ENCODE measurements around the gene C7.

C7 gene

DNA sequence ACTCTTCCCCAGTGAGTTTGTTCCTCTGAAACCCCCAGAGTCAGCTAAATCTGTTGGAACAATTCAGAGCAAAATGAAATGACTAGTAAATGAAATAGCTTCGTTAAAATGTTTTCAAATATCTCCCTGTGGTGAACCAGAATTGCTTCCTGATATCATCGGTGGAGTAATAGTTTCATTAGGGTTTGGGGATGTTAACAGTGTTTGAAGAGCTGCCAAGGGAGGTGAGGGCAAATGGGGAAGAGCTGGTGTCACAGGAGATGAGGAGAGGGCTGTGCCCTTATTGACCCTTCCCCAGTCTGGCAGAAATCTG lies 4.3 kb upstream of the C7 start:
- no peak overlapping the region for H3K4me3 Mint-ChIP-seq
- no peaks in the 10 kb centered on the region for H3K36me3 Mint-ChIP-seq
- peaks cover 9% of the 10 kb centered on the region for H3K27me3 Mint-ChIP-seq

DNA sequence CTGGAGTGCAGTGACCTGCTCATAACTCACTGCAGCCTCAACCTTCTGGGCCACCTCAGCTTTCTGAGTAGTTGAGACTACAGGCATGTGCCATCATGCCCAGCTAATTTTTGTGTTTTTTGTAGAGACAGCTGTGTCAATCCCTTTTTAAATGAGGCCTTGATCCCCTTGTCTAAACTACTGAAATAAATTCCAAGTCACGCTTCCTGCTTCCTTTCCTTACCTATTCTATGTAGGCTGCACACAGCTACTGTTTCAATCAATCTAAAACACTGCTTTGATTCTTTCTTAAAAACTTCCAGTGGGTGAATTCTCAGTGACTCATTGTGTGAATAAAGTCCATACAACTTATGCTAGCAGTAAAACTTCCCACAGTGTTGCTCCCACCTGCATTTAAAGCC lies 2.9 kb upstream of the C7 start:
- Mint-ChIP-seq H3K4me1 (no peaks in the 10 kb centered on the region), H3K4me3 (no peak overlapping the region), H3K27me3 (peaks cover 13% of the 10 kb centered on the region), H3K36me3 (no peaks in the 10 kb centered on the region), H3K9me3 (no peaks in the 10 kb centered on the region), H3K27ac (no peak overlapping the region)

More for the DNA sequence above, 4.3 kb upstream of the C7 start:
- Mint-ChIP-seq H3K4me1 (no peaks in the 10 kb centered on the region), H3K27ac (no peak overlapping the region), H3K9me3 (no peaks in the 10 kb centered on the region)

GRCh38 chr5:40909723-40910122 lies 426 bp downstream of the C7 start:
- H3K4me3 Mint-ChIP-seq, result no peak overlapping the region
- no peaks in the 10 kb centered on the region for H3K36me3 Mint-ChIP-seq
- peaks cover 23% of the 10 kb centered on the region for H3K27me3 Mint-ChIP-seq
- H3K9me3 Mint-ChIP-seq, result no peaks in the 10 kb centered on the region
- H3K27ac Mint-ChIP-seq, result no peak overlapping the region
- no peaks in the 10 kb centered on the region for H3K4me1 Mint-ChIP-seq

GRCh38 chr5:40911266-40911665 lies 2.0 kb downstream of the C7 start:
- H3K9me3 Mint-ChIP-seq, result no peaks in the 10 kb centered on the region
- H3K4me3 Mint-ChIP-seq, result no peak overlapping the region
- peaks cover 26% of the 10 kb centered on the region for H3K27me3 Mint-ChIP-seq
- H3K4me1 Mint-ChIP-seq, result no peaks in the 10 kb centered on the region
- H3K36me3 Mint-ChIP-seq, result no peaks in the 10 kb centered on the region
- no peak overlapping the region for H3K27ac Mint-ChIP-seq

GRCh38 chr5:40914835-40915234 lies 5.5 kb downstream of the C7 start:
- H3K4me1 Mint-ChIP-seq, result no peaks in the 10 kb centered on the region
- no peaks in the 10 kb centered on the region for H3K36me3 Mint-ChIP-seq
- peaks cover 21% of the 10 kb centered on the region for H3K27me3 Mint-ChIP-seq
- H3K9me3 Mint-ChIP-seq, result no peaks in the 10 kb centered on the region
- H3K27ac Mint-ChIP-seq, result no peak overlapping the region
- H3K4me3 Mint-ChIP-seq, result no peak overlapping the region

DNA sequence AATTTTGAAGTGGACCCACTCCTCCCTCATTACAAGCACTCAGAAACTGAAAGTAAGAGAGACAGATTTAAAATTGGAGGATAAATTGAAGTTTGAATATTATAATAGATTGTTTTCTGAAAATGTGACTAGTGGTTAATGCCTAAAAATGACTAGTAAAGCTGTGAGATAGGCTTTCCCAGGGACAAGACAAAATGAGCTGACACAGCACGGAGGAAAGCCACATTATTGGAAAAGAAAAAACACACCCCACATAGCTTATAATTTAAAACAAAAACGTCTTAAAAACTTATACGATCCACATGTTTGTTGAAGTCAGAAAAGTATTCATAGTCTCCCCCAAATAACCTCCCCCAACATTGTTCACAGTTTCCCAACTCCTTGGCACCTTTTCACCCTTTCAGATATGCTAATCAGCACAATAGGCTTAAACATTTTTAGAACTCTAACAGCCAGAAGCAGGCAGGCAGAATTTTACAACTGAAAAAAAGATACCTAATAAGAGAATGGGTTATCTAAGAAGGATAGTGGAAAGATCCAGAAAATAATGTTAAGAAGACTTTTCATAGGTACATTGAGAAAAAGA lies 6.1 kb downstream of the C7 start:
- no peak overlapping the region for H3K4me3 Mint-ChIP-seq
- H3K9me3 Mint-ChIP-seq, result no peaks in the 10 kb centered on the region
- H3K4me1 Mint-ChIP-seq, result no peaks in the 10 kb centered on the region
- peaks cover 23% of the 10 kb centered on the region for H3K27me3 Mint-ChIP-seq
- no peaks in the 10 kb centered on the region for H3K36me3 Mint-ChIP-seq
- H3K27ac Mint-ChIP-seq, result no peak overlapping the region

DNA sequence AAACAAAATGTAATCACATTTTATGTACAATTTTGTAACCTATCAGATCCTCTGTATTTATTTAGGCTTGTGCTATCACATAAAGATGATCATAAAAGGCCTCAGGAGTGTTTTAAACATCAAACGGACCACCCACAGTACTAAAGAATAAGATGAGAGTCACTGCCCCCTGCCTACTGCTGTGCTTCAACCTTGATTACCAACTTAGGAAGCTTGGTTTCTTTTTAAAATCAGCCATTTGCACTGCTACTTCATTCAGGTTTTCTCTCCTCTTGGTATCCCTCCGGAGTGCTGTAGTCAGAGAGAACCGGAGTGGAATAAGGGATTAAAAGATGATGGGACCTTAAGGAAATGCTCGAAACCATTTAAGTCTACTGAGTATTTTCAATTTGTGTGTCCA lies 6.9 kb downstream of the C7 start:
- peaks cover 22% of the 10 kb centered on the region for H3K27me3 Mint-ChIP-seq
- H3K4me3 Mint-ChIP-seq, result no peak overlapping the region
- no peaks in the 10 kb centered on the region for H3K36me3 Mint-ChIP-seq
- H3K4me1 Mint-ChIP-seq, result no peaks in the 10 kb centered on the region
- no peak overlapping the region for H3K27ac Mint-ChIP-seq
- no peaks in the 10 kb centered on the region for H3K9me3 Mint-ChIP-seq

DNA sequence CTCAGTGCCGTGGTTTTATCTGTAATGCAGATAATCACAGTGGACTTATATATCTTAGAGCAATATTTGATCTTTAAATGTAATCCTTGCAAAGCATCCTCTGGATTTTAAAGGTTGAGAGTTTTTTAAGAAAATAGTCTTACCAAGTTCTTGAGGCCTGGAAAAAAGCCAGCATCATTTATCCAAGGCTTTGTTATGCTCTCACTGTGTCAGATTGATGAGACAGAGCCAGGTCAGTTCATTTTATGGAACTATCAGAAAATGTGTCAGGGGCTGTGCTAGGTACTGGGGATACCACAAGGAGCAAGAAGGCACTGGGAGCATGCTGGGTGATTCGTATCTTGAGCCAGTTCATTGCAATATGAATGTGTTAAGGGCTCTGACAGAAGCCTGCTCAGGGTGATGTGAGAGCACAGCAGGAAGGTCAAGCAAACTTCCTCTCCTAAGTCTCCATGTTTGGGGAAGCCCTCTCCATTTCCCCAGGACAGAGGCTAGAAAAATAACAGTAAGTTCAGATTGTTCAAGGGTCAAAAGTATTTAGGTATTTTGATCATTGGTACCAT lies 19.7 kb downstream of the C7 start:
- Mint-ChIP-seq H3K27ac (no peak overlapping the region), H3K9me3 (peaks cover 27% of the 10 kb centered on the region)

DNA sequence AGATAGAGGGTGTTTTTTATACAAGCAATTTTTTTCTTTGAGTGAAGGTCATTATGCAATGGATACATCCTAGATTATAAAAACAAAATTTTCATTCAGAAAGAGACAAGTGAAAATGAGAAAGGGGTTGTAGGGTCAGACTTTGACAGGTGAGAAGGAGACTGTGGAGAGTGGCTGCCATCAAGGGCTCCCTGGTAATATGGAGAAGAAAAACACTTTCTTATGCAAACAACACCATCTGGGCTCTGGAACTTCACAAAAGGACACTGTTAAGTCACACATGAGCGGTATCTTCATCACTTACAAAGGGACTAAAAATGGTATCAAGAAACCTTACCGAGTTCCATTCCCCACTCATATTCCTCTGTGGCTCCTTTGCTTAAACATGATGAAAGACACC lies 23.5 kb downstream of the C7 start:
- H3K9me3 Mint-ChIP-seq, result peaks cover 5% of the 10 kb centered on the region
- H3K27me3 Mint-ChIP-seq, result peaks cover 9% of the 10 kb centered on the region
- no peaks in the 10 kb centered on the region for H3K4me1 Mint-ChIP-seq
- peaks cover 3% of the 10 kb centered on the region for H3K36me3 Mint-ChIP-seq
- no peak overlapping the region for H3K4me3 Mint-ChIP-seq
- H3K27ac Mint-ChIP-seq, result no peak overlapping the region

More for the DNA sequence above, 19.7 kb downstream of the C7 start:
- peaks cover 4% of the 10 kb centered on the region for H3K36me3 Mint-ChIP-seq
- H3K27me3 Mint-ChIP-seq, result peaks cover 4% of the 10 kb centered on the region
- H3K4me1 Mint-ChIP-seq, result no peaks in the 10 kb centered on the region
- H3K4me3 Mint-ChIP-seq, result no peak overlapping the region

GRCh38 chr5:40937075-40937474 lies 27.8 kb downstream of the C7 start:
- Mint-ChIP-seq H3K9me3 (peaks cover 5% of the 10 kb centered on the region), H3K27me3 (peaks cover 8% of the 10 kb centered on the region), H3K4me1 (no peaks in the 10 kb centered on the region), H3K36me3 (peaks cover 3% of the 10 kb centered on the region), H3K27ac (no peak overlapping the region), H3K4me3 (no peak overlapping the region)

DNA sequence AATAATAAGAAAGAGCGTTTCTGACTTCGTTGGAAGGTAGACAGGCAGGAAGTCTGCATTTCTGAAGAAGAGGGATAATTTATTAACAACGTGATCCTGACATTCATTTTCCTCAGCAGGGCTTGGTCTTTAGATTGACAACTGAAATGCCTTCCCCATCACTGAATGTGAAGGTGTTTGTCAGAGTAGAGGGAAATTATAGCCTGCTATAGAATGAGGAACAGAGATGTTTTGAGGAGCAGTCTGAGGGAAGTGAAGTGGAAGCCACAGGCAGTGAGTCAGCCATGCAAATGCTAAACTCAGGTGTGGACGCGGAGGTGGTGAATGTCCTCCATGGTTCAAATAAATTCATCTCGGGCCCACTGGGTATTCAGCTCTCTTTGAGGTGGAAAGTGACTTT lies 30.5 kb downstream of the C7 start:
- no peak overlapping the region for H3K4me3 Mint-ChIP-seq
- no peaks in the 10 kb centered on the region for H3K4me1 Mint-ChIP-seq
- peaks cover 3% of the 10 kb centered on the region for H3K36me3 Mint-ChIP-seq
- H3K9me3 Mint-ChIP-seq, result peaks cover 5% of the 10 kb centered on the region
- no peak overlapping the region for H3K27ac Mint-ChIP-seq
- H3K27me3 Mint-ChIP-seq, result peaks cover 7% of the 10 kb centered on the region

- H3K27me3 Mint-ChIP-seq, result peaks cover 9% of the 10 kb centered on the region
- no peaks in the 10 kb centered on the region for H3K4me1 Mint-ChIP-seq
- no peak overlapping the region for H3K27ac Mint-ChIP-seq
- H3K9me3 Mint-ChIP-seq, result no peaks in the 10 kb centered on the region
- no peak overlapping the region for H3K4me3 Mint-ChIP-seq
- no peaks in the 10 kb centered on the region for H3K36me3 Mint-ChIP-seq
These were observed 35.8 kb downstream of the C7 start for GRCh38 chr5:40945111-40945510.

DNA sequence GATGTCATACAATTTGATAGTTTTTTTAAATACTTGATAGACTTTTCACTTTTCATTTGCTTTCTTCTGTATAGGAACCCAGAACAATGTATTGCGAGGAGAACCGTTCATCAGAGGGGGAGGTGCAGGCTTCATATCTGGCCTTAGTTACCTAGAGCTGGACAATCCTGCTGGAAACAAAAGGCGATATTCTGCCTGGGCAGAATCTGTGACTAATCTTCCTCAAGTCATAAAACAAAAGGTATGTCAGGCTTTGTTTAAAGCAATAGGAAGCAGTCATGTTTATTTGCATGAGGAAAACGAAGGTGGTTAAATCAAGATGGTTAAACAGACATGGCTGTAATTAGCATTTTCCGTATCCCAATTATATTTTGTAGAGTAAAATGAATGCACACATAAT lies 46.0 kb downstream of the C7 start:
- no peaks in the 10 kb centered on the region for H3K36me3 Mint-ChIP-seq
- H3K9me3 Mint-ChIP-seq, result no peaks in the 10 kb centered on the region
- peaks cover 2% of the 10 kb centered on the region for H3K27me3 Mint-ChIP-seq
- H3K27ac Mint-ChIP-seq, result no peak overlapping the region
- no peak overlapping the region for H3K4me3 Mint-ChIP-seq
- no peaks in the 10 kb centered on the region for H3K4me1 Mint-ChIP-seq

- no peaks in the 10 kb centered on the region for H3K36me3 Mint-ChIP-seq
These were observed 47.8 kb downstream of the C7 start for GRCh38 chr5:40957048-40957447.

DNA sequence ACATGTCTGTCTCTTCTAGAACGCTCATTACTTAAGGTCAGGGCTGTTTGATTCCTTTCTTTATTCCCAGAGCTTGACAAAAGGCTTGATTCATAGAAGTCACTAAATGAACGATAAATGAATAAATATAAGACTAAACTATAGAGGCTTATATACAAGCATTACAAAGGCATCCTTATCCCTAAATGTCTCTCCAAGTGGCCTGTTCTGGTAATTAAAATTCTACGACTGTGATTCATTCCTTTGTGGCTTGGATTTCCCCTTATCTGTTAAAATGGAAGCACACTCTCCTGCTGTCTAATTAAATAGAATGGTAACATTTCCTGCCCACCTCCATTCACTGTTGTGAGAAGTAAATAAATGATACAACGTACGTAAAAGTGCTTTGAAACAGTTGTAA lies 49.5 kb downstream of the C7 start:
- H3K27me3 Mint-ChIP-seq, result peaks cover 2% of the 10 kb centered on the region
- H3K4me3 Mint-ChIP-seq, result no peak overlapping the region
- no peaks in the 10 kb centered on the region for H3K9me3 Mint-ChIP-seq
- no peaks in the 10 kb centered on the region for H3K4me1 Mint-ChIP-seq
- no peak overlapping the region for H3K27ac Mint-ChIP-seq
- H3K36me3 Mint-ChIP-seq, result no peaks in the 10 kb centered on the region

More at GRCh38 chr5:40957048-40957447, 47.8 kb downstream of the C7 start:
- Mint-ChIP-seq H3K27me3 (peaks cover 2% of the 10 kb centered on the region), H3K27ac (no peak overlapping the region), H3K4me1 (no peaks in the 10 kb centered on the region), H3K4me3 (no peak overlapping the region), H3K9me3 (no peaks in the 10 kb centered on the region)

GRCh38 chr5:40960037-40960436 lies 50.7 kb downstream of the C7 start:
- peaks cover 2% of the 10 kb centered on the region for H3K27me3 Mint-ChIP-seq
- no peak overlapping the region for H3K27ac Mint-ChIP-seq
- H3K4me1 Mint-ChIP-seq, result no peaks in the 10 kb centered on the region
- H3K4me3 Mint-ChIP-seq, result no peak overlapping the region
- H3K9me3 Mint-ChIP-seq, result no peaks in the 10 kb centered on the region
- H3K36me3 Mint-ChIP-seq, result no peaks in the 10 kb centered on the region
